ENCODE results near the gene EVA1C.

DNA sequence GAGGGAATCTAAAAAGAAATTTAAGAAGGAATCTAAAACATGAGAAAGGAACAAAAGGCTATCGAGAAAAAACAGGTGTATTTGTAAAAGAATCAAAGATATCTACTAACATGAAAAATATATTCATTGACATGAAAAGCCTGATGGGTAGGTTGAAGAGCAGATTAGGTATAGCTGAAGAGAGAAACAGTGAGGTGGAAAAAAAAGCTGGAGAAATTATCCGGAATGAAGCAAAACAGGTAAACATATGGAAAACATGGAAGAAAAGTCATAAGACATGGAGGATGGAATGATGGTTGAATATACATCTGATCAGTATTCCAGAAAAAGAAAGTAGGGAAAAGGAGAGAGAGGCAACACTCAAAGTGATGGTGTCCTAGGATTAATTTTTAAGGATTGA, 9.6 kb downstream of the EVA1C start:
- TF ChIP-seq, protein P1, sequence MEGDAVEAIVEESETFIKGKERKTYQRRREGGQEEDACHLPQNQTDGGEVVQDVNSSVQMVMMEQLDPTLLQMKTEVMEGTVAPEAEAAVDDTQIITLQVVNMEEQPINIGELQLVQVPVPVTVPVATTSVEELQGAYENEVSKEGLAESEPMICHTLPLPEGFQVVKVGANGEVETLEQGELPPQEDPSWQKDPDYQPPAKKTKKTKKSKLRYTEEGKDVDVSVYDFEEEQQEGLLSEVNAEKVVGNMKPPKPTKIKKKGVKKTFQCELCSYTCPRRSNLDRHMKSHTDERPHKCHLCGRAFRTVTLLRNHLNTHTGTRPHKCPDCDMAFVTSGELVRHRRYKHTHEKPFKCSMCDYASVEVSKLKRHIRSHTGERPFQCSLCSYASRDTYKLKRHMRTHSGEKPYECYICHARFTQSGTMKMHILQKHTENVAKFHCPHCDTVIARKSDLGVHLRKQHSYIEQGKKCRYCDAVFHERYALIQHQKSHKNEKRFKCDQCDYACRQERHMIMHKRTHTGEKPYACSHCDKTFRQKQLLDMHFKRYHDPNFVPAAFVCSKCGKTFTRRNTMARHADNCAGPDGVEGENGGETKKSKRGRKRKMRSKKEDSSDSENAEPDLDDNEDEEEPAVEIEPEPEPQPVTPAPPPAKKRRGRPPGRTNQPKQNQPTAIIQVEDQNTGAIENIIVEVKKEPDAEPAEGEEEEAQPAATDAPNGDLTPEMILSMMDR (IDR thresholded peaks at IDR 0.05), result no peak
- no peak for TF ChIP-seq POLR2A (IDR thresholded peaks at IDR 0.05)
